Mammary epithelial cell (primary cell): ENCODE measurements around the gene NMD3.

Experiments used
- EZH2 ChIP-seq: IDR thresholded peaks from 2 replicates; pipeline ENCODE4 v1.6.1; 2012; ENCODE audit warnings: low read length, inconsistent platforms, borderline replicate concordance
- TF ChIP-seq, protein P1 (sequence below), 2 donors: IDR thresholded peaks in 1 of 2; conservative IDR thresholded peaks in 1 of 2; 2 replicates each; pipeline ENCODE4 v1.5.1; 2011 to 2012; ENCODE audit warnings: inconsistent platforms in 2 of 2, low read length in 2 of 2, mild to moderate bottlenecking in 2 of 2, control low read depth in 1 of 2, low read depth in 1 of 2; ENCODE audit not compliant: insufficient read depth in 1 of 2; ENCODE audit errors: extremely low read depth in 1 of 2

DNA sequence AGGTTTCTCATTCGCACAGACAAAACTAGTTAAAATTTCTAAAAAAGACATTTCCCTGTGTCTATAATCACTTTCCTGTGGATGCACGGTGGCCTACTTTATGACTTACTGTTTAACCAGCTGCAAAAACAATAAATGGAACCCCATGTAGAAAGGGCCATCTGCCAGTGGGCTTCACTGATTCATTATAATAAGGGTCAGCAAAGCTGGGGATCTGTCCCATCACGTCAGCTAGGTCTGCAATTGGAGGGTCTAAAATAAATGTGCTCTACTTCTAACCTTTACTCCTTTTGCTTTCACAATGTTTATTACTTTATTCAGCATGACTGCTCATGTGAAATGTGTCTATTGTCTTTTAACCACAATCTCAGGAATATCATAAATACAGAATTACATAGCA is 43.1 kb upstream of the NMD3 start:
- TF ChIP-seq, protein P1, sequence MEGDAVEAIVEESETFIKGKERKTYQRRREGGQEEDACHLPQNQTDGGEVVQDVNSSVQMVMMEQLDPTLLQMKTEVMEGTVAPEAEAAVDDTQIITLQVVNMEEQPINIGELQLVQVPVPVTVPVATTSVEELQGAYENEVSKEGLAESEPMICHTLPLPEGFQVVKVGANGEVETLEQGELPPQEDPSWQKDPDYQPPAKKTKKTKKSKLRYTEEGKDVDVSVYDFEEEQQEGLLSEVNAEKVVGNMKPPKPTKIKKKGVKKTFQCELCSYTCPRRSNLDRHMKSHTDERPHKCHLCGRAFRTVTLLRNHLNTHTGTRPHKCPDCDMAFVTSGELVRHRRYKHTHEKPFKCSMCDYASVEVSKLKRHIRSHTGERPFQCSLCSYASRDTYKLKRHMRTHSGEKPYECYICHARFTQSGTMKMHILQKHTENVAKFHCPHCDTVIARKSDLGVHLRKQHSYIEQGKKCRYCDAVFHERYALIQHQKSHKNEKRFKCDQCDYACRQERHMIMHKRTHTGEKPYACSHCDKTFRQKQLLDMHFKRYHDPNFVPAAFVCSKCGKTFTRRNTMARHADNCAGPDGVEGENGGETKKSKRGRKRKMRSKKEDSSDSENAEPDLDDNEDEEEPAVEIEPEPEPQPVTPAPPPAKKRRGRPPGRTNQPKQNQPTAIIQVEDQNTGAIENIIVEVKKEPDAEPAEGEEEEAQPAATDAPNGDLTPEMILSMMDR (conservative IDR thresholded peaks at IDR 0.05 in 1 of 2, IDR thresholded peaks at IDR 0.05 in 1 of 2; ENCODE audit: extremely low read depth in 1 of 2, insufficient read depth in 1 of 2, low read depth in 1 of 2, low read length in 2 of 2): no peak
- no peak for TF ChIP-seq EZH2
